Progenitor cell of endocrine pancreas (in vitro differentiated cells): ENCODE measurements around the gene AOPEP. TPM values are rescaled to one million over a fixed set of nuclear protein-coding genes. Genes with fewer than 3 reads are reported as not detected.
A peak's percentile ranks its signal among the peaks of the same experiment; 100 is the strongest.

ENCODE experiments used
- DNase-seq: peaks from one replicate; pipeline ENCODE4 v3.0.0; 2021; ENCODE audit warnings: low spot score; ENCODE audit not compliant: unreplicated experiment
- H3K27ac Mint-ChIP-seq: 2 replicates; pipeline ENCODE4 v1.8.0; 2021; ENCODE audit warnings: mild to moderate bottlenecking, moderate library complexity, mixed read lengths
- H3K27me3 Mint-ChIP-seq: 2 replicates; pipeline ENCODE4 v1.8.0; 2021; ENCODE audit warnings: mixed read lengths
- H3K36me3 Mint-ChIP-seq: 2 replicates; pipeline ENCODE4 v1.8.0; 2022; ENCODE audit warnings: mixed read lengths; ENCODE audit not compliant: insufficient read depth
- H3K4me1 Mint-ChIP-seq: 2 replicates; pipeline ENCODE4 v1.8.0; 2021; ENCODE audit warnings: low read depth, mixed read lengths
- H3K4me3 Mint-ChIP-seq: 2 replicates; pipeline ENCODE4 v1.8.0; 2021; ENCODE audit warnings: low read depth, mild to moderate bottlenecking, moderate library complexity, mixed read lengths
- H3K9me3 Mint-ChIP-seq: 2 replicates; pipeline ENCODE4 v1.8.0; 2021; ENCODE audit warnings: low read depth, mixed read lengths
- CTCF ChIP-seq: fragments of 200-600 bp; sonication (generic); IDR thresholded peaks from one replicate; pipeline ENCODE4 v1.5.0; 2021; ENCODE audit warnings: antibody characterized with exemption, mild to moderate bottlenecking; ENCODE audit not compliant: unreplicated experiment
- total RNA-seq: library from RNA; stranded (reverse); gene quantifications from 2 replicates; pipeline ENCODE4 v1.2.1, GENCODE V29; 2021

The AOPEP gene
- total RNA-seq, 1 donor from 2014 or later = 58.2 TPM

GRCh38 chr9:94907264-94907936 is 180.9 kb downstream of the AOPEP start:
- peaks cover 1% of the 10 kb centered on the region for H3K36me3 Mint-ChIP-seq
- no peak overlapping the region for H3K4me3 Mint-ChIP-seq
- H3K9me3 Mint-ChIP-seq = no peaks in the 10 kb centered on the region
- peaks cover 63% of the 10 kb centered on the region for H3K4me1 Mint-ChIP-seq
- no peak for TF ChIP-seq CTCF
- no peak for DNase-seq
- H3K27ac Mint-ChIP-seq = no peak overlapping the region
- H3K27me3 Mint-ChIP-seq = no peaks in the 10 kb centered on the region

- H3K36me3 Mint-ChIP-seq = peaks cover 2% of the 10 kb centered on the region
- peaks cover 5% of the 10 kb centered on the region for H3K9me3 Mint-ChIP-seq
- H3K4me3 Mint-ChIP-seq = peak overlapping the region; percentile 7
- no peak for DNase-seq
- no peak overlapping the region for H3K27ac Mint-ChIP-seq
- H3K4me1 Mint-ChIP-seq = peaks cover 68% of the 10 kb centered on the region
- TF ChIP-seq CTCF = no peak
- no peaks in the 10 kb centered on the region for H3K27me3 Mint-ChIP-seq
Measured at GRCh38 chr9:94908011-94908563, 181.6 kb downstream of the AOPEP start.

GRCh38 chr9:94908583-94909249 is 182.2 kb downstream of the AOPEP start:
- no peak for TF ChIP-seq CTCF
- Mint-ChIP-seq H3K9me3 (peaks cover 5% of the 10 kb centered on the region), H3K27ac (no peak overlapping the region), H3K4me1 (peaks cover 74% of the 10 kb centered on the region), H3K27me3 (no peaks in the 10 kb centered on the region), H3K36me3 (peaks cover 2% of the 10 kb centered on the region), H3K4me3 (peak overlapping the region; percentile 7)
- no peak for DNase-seq

- H3K36me3 Mint-ChIP-seq = peaks cover 1% of the 10 kb centered on the region
- H3K4me3 Mint-ChIP-seq = no peak overlapping the region
- peaks cover 75% of the 10 kb centered on the region for H3K4me1 Mint-ChIP-seq
- no peak for DNase-seq
- no peaks in the 10 kb centered on the region for H3K27me3 Mint-ChIP-seq
- TF ChIP-seq CTCF = no peak
- H3K27ac Mint-ChIP-seq = no peak overlapping the region
- peaks cover 5% of the 10 kb centered on the region for H3K9me3 Mint-ChIP-seq
Measured at GRCh38 chr9:94909250-94909894, 182.9 kb downstream of the AOPEP start.

GRCh38 chr9:94909965-94910730 is 183.6 kb downstream of the AOPEP start:
- peaks cover 5% of the 10 kb centered on the region for H3K9me3 Mint-ChIP-seq
- H3K27me3 Mint-ChIP-seq = no peaks in the 10 kb centered on the region
- TF ChIP-seq CTCF = no peak
- peaks cover 1% of the 10 kb centered on the region for H3K36me3 Mint-ChIP-seq
- no peak for DNase-seq
- H3K4me1 Mint-ChIP-seq = peaks cover 74% of the 10 kb centered on the region
- H3K4me3 Mint-ChIP-seq = no peak overlapping the region
- H3K27ac Mint-ChIP-seq = no peak overlapping the region
